Panc1 (cell line): Measurements from ENCODE around the gene LRFN2. TPM values are rescaled to one million over a fixed set of nuclear protein-coding genes. Genes with fewer than 3 reads are reported as not detected.

Experiments used
- ATAC-seq: fragments of 200-7000 bp; cut with Tn5 transposase; 2 replicates; pipeline ENCODE4 v1.9.1; 2020; ENCODE audit warnings: mild to moderate bottlenecking, moderate library complexity
- BruUV-seq: library from RNA; stranded (reverse); fragments of 400-500 nt; replicated peaks from 2 replicates; lab custom pipeline; 2021; lab: Mats Ljungman, UMichigan
- CTCF ChIA-PET: fragments of 300-600 bp; sonication (Branson Sonifier 250); formaldehyde crosslinking; loops from one replicate; lab custom pipeline; 2022; ENCODE audit warnings: antibody characterized with exemption; lab: Charles Lee
- POLR2A ChIA-PET: fragments of 300-600 bp; sonication (Branson Sonifier 250); formaldehyde crosslinking; loops from one replicate; lab custom pipeline; 2022; ENCODE audit warnings: antibody characterized with exemption; lab: Charles Lee
- DNase-seq: peaks from one replicate; pipeline ENCODE4 v3.0.0-alpha.2; 2010; ENCODE audit warnings: low read depth, low spot score
- H3K27ac ChIP-seq: 2 replicates; pipeline ENCODE4 v1.5.1; 2011; ENCODE audit warnings: mild to moderate bottlenecking, low read length, inconsistent platforms
- H3K27me3 ChIP-seq: fragments of 200-500 bp; sonication (Bioruptor generic); 2 replicates; pipeline ENCODE4 v1.6.0; 2014; ENCODE audit warnings: low read length, inconsistent platforms; ENCODE audit not compliant: control insufficient read depth, insufficient read depth
- H3K36me3 ChIP-seq: fragments of 200-500 bp; sonication (Bioruptor generic); 2 replicates; pipeline ENCODE4 v1.5.1; 2014; ENCODE audit warnings: inconsistent platforms, mild to moderate bottlenecking, low read length, moderate library complexity; ENCODE audit not compliant: control insufficient read depth, insufficient read depth
- H3K4me1 ChIP-seq: 2 replicates; pipeline ENCODE4 v1.5.1; 2011; ENCODE audit warnings: inconsistent platforms, mild to moderate bottlenecking, low read length, moderate library complexity; ENCODE audit not compliant: control insufficient read depth, insufficient read depth
- H3K4me3 ChIP-seq, 2 experiments: 2 replicates each; pipeline ENCODE4 v1.5.1; 2011 to 2012; ENCODE audit warnings: low read depth in 2 of 2, low read length in 2 of 2, mild to moderate bottlenecking in 2 of 2, inconsistent platforms in 1 of 2, moderate library complexity in 1 of 2
- H3K9me3 ChIP-seq: fragments of 200-500 bp; sonication (Bioruptor generic); 2 replicates; pipeline ENCODE4 v1.5.1; 2014; ENCODE audit warnings: low read depth, mild to moderate bottlenecking, inconsistent platforms, low read length, moderate library complexity; ENCODE audit not compliant: control insufficient read depth, insufficient read depth
- POLR2AphosphoS5 ChIP-seq: IDR thresholded peaks from 2 replicates; pipeline ENCODE4 v1.6.1; 2012; ENCODE audit warnings: mild to moderate bottlenecking, low read depth, low read length, moderate library complexity
- SIN3A ChIP-seq: IDR thresholded peaks from 2 replicates; pipeline ENCODE4 v1.6.1; 2012; ENCODE audit warnings: low read depth, mild to moderate bottlenecking, low read length, moderate library complexity, borderline replicate concordance; ENCODE audit not compliant: insufficient read depth
- TCF7L2 ChIP-seq: IDR thresholded peaks from 2 replicates; pipeline ENCODE4 v1.6.1; 2011; ENCODE audit warnings: mild to moderate bottlenecking, low read depth, low read length, inconsistent platforms
- in situ Hi-C: cut with HindIII; loops from 2 replicates; pipeline ENCODE4 v1.10.0; 2016; ENCODE audit warnings: low sequenced_read_pairs, low pct_unique_long_range_greater_than_20kb
- intact Hi-C: fragments of 100-400 bp; cut with micrococcal nuclease; formaldehyde crosslinking; loops from one replicate; pipeline ENCODE4 v1.10.0; 2022; ENCODE audit not compliant: unreplicated experiment
- total RNA-seq: library from RNA; stranded (reverse); gene quantifications from one replicate; pipeline ENCODE4 v1.2.1, GENCODE V29; 2021; ENCODE audit not compliant: unreplicated experiment
- TF ChIP-seq, protein P1 (sequence below), 2 experiments: IDR thresholded peaks; 2 replicates each; pipeline ENCODE4 v1.6.1; 2011 to 2012; ENCODE audit warnings: low read depth in 2 of 2, control low read depth in 1 of 2, low read length in 1 of 2, mild to moderate bottlenecking in 1 of 2, moderate library complexity in 1 of 2; ENCODE audit not compliant: insufficient read depth in 1 of 2
- TF ChIP-seq, protein P2 (sequence below): fragments of 450-650 bp; IDR thresholded peaks from 2 replicates; pipeline ENCODE4 v1.5.1; 2017; ENCODE audit warnings: mild to moderate bottlenecking

LRFN2 gene
- total RNA-seq, 1 experiment from 2014 or later, result 0.05 TPM

DNA sequence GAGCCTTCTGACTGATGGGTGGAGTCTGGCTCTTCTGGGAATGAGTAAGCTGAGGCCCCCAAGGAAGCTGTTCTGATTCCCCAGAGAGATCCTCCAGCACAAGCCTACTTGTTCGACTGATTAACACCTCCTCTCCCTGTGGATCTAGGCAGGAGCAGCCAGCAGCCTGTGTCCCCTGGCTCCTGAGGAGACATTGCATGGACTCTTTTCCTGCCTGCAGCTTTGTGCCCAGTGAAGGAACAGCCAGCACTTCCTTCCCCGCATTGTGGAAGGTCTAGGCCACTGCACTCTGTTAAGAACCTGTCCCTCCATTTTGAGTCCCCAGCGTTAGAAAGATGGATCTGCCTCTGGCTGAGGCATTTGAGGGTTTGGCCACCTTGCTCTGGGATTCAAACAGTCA is 29.1 kb downstream of the LRFN2 start:
- intact Hi-C loops, result no loop called here
- CTCF ChIA-PET, result no interaction called here

DNA sequence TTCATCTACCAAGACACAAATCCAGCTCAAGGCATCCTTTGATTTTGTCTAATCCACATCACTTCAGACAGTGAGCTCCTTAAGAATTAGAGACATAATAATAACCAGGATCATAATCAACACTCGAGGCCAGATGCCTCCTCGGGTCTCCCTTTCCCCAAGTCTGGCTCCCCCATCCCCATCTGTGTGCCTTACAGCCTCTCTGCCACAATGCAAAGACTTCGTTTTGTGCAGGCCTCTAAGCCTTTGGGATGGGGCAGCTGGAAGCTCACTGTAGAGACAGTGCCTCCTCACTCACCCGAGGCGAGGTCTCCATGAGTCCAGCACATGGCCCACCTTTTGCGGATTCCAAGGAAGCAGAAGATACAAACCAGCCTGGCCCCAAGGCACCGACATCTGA is 30.3 kb downstream of the LRFN2 start:
- no TSS peak for BruUV-seq
- no peak for DNase-seq
- H3K4me3 ChIP-seq, result no peak overlapping the region
- ATAC-seq, result no peak
- no peak overlapping the region for H3K27ac ChIP-seq
- H3K27me3 ChIP-seq, result peaks cover 2% of the 10 kb centered on the region; the same call in 1 of the 2 replicates
- ChIA-PET POLR2A (no interaction called here), CTCF (no interaction called here)
- intact Hi-C loops (no loop called here), in situ Hi-C loops (no loop called here)
- no peaks in the 10 kb centered on the region for H3K4me1 ChIP-seq
- no peaks in the 10 kb centered on the region for H3K36me3 ChIP-seq
- no peaks in the 10 kb centered on the region for H3K9me3 ChIP-seq
- TF ChIP-seq SIN3A (no peak), TCF7L2 (no peak), POLR2AphosphoS5 (no peak)
- TF ChIP-seq, protein P1, sequence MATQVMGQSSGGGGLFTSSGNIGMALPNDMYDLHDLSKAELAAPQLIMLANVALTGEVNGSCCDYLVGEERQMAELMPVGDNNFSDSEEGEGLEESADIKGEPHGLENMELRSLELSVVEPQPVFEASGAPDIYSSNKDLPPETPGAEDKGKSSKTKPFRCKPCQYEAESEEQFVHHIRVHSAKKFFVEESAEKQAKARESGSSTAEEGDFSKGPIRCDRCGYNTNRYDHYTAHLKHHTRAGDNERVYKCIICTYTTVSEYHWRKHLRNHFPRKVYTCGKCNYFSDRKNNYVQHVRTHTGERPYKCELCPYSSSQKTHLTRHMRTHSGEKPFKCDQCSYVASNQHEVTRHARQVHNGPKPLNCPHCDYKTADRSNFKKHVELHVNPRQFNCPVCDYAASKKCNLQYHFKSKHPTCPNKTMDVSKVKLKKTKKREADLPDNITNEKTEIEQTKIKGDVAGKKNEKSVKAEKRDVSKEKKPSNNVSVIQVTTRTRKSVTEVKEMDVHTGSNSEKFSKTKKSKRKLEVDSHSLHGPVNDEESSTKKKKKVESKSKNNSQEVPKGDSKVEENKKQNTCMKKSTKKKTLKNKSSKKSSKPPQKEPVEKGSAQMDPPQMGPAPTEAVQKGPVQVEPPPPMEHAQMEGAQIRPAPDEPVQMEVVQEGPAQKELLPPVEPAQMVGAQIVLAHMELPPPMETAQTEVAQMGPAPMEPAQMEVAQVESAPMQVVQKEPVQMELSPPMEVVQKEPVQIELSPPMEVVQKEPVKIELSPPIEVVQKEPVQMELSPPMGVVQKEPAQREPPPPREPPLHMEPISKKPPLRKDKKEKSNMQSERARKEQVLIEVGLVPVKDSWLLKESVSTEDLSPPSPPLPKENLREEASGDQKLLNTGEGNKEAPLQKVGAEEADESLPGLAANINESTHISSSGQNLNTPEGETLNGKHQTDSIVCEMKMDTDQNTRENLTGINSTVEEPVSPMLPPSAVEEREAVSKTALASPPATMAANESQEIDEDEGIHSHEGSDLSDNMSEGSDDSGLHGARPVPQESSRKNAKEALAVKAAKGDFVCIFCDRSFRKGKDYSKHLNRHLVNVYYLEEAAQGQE (IDR thresholded peaks at IDR 0.05; ENCODE audit: insufficient read depth in 1 of 2, low read depth in 2 of 2, low read length in 1 of 2), result no peak
- TF ChIP-seq, protein P2, sequence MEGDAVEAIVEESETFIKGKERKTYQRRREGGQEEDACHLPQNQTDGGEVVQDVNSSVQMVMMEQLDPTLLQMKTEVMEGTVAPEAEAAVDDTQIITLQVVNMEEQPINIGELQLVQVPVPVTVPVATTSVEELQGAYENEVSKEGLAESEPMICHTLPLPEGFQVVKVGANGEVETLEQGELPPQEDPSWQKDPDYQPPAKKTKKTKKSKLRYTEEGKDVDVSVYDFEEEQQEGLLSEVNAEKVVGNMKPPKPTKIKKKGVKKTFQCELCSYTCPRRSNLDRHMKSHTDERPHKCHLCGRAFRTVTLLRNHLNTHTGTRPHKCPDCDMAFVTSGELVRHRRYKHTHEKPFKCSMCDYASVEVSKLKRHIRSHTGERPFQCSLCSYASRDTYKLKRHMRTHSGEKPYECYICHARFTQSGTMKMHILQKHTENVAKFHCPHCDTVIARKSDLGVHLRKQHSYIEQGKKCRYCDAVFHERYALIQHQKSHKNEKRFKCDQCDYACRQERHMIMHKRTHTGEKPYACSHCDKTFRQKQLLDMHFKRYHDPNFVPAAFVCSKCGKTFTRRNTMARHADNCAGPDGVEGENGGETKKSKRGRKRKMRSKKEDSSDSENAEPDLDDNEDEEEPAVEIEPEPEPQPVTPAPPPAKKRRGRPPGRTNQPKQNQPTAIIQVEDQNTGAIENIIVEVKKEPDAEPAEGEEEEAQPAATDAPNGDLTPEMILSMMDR, result no peak

More for the DNA sequence above, 29.1 kb downstream of the LRFN2 start:
- Histone ChIP-seq H3K27ac (no peak overlapping the region), H3K4me1 (no peaks in the 10 kb centered on the region), H3K36me3 (no peaks in the 10 kb centered on the region), H3K27me3 (peaks cover 2% of the 10 kb centered on the region; the same call in 1 of the 2 replicates), H3K9me3 (no peaks in the 10 kb centered on the region), H3K4me3 (no peak overlapping the region)
- in situ Hi-C loops, result no loop called here
- BruUV-seq, result no TSS peak
- POLR2A ChIA-PET, result no interaction called here
- TF ChIP-seq TCF7L2 (no peak), POLR2AphosphoS5 (no peak), SIN3A (no peak)
- TF ChIP-seq, protein P2, result no peak
- TF ChIP-seq, protein P1 (IDR thresholded peaks at IDR 0.05; ENCODE audit: insufficient read depth in 1 of 2, low read depth in 2 of 2, low read length in 1 of 2), result no peak
- DNase-seq (no peak), ATAC-seq (no peak)
